HG03135 (cell line): ENCODE data around the gene ATF5.

Experiments used
- ATAC-seq: cut with Tn5 transposase; IDR thresholded peaks from one replicate; pipeline ENCODE4 v1.9.1; 2021; ENCODE audit warnings: mild to moderate bottlenecking, moderate library complexity; ENCODE audit not compliant: unreplicated experiment

Gene ATF5

GRCh38 chr19:49929121-49929610 is at the start of gene ATF5, which contains the start of gene NUP62:
Gene ATF5 (plus strand): TSS chr19:49929205. CDS start chr19:49930851, 1,646 bp downstream.
Gene NUP62 (minus strand): TSS chr19:49929504. CDS start chr19:49909807, 19,697 bp downstream.
- peak; percentile 41 for ATAC-seq

GRCh38 chr19:49879243-49879963 is 49.6 kb upstream of the ATF5 start:
- ATAC-seq: no peak

GRCh38 chr19:49880162-49880869 is 48.7 kb upstream of the ATF5 start:
- no peak for ATAC-seq

GRCh38 chr19:49881186-49881585 is 47.8 kb upstream of the ATF5 start:
- ATAC-seq: no peak

GRCh38 chr19:49881672-49882394 is 47.2 kb upstream of the ATF5 start:
- no peak for ATAC-seq

GRCh38 chr19:49882643-49883042 is 46.4 kb upstream of the ATF5 start:
- no peak for ATAC-seq

- ATAC-seq: no peak
Observed at GRCh38 chr19:49883094-49883493, 45.9 kb upstream of the ATF5 start.

GRCh38 chr19:49884109-49884508 is 44.9 kb upstream of the ATF5 start:
- no peak for ATAC-seq

GRCh38 chr19:49884760-49885159 is 44.2 kb upstream of the ATF5 start:
- no peak for ATAC-seq

- no peak for ATAC-seq
Observed at GRCh38 chr19:49887037-49887664, 41.9 kb upstream of the ATF5 start.

GRCh38 chr19:49887665-49888509 is 41.1 kb upstream of the ATF5 start:
- ATAC-seq: no peak

GRCh38 chr19:49888510-49888824 is 40.5 kb upstream of the ATF5 start:
- no peak for ATAC-seq

GRCh38 chr19:49889038-49889686 is 39.8 kb upstream of the ATF5 start:
- no peak for ATAC-seq

- no peak for ATAC-seq
Observed at GRCh38 chr19:49889687-49890348, 39.2 kb upstream of the ATF5 start.

GRCh38 chr19:49890349-49891311 is 38.4 kb upstream of the ATF5 start:
- no peak for ATAC-seq

- ATAC-seq: no peak
Observed at GRCh38 chr19:49891393-49891792, 37.6 kb upstream of the ATF5 start.

- ATAC-seq: no peak
Observed at GRCh38 chr19:49892716-49893115, 36.3 kb upstream of the ATF5 start.

GRCh38 chr19:49894011-49894664 is 34.9 kb upstream of the ATF5 start:
- ATAC-seq: no peak
